ENCODE data around the gene CFDP1. TPM values are rescaled to one million over a fixed set of nuclear protein-coding genes. Genes with fewer than 3 reads are reported as not detected.

CFDP1 gene
- total RNA-seq, 4 donors from 2014 or later, result 36.7 to 81.4 (median 48.2) TPM

DNA sequence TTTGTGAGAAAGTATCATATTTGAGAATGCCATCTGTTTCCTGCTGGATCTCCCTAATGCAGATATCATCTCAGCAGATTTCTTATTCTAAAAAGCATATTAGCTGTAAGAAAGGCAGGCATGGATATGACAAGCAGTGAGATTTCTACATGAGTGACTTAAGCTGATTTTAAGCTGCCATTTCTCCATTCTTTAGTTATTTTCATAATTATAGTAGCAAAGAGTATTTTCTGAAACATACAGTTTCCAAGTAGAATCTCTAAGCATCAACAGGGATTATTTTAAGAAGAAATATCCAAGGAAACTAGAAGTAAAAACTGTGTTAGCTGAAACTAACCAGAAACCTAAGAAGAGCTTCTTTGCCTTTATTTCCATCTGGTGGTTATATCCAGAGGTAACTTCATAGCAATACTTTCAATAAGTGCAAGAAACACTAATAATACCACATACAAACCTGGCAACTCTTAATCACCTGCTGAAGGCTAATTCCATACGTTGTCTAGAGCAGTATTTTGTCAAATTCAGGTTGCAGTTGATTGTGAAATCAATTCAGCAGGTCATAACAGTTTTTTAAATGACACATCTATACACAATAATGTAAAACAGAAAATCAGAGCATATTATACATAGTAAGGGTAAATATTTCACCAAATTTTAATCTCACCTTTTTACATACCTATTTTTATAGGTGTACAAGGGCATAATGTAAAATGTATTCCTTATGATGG lies 42.2 kb downstream of the CFDP1 start:
- 73% methylated on average over 1 of the region's 1 CpG for WGBS
- Histone ChIP-seq H3K27ac (no peak overlapping the region), H3K27me3 (no peaks in the 10 kb centered on the region), H3K4me1 (no peaks in the 10 kb centered on the region), H3K9me3 (no peaks in the 10 kb centered on the region), H3K4me3 (no peak overlapping the region), H3K36me3 (peaks cover 33% of the 10 kb centered on the region)
- DNase-seq (ENCODE audit: low spot score in 2 of 2), result no peak
- no peak for TF ChIP-seq POLR2AphosphoS5 (IDR thresholded peaks at IDR 0.05)
- no peak for TF ChIP-seq CTCF (IDR thresholded peaks at IDR 0.05)
- TF ChIP-seq EP300 (IDR thresholded peaks at IDR 0.05), result no peak
- no peak for TF ChIP-seq POLR2A (IDR thresholded peaks at IDR 0.05)

DNA sequence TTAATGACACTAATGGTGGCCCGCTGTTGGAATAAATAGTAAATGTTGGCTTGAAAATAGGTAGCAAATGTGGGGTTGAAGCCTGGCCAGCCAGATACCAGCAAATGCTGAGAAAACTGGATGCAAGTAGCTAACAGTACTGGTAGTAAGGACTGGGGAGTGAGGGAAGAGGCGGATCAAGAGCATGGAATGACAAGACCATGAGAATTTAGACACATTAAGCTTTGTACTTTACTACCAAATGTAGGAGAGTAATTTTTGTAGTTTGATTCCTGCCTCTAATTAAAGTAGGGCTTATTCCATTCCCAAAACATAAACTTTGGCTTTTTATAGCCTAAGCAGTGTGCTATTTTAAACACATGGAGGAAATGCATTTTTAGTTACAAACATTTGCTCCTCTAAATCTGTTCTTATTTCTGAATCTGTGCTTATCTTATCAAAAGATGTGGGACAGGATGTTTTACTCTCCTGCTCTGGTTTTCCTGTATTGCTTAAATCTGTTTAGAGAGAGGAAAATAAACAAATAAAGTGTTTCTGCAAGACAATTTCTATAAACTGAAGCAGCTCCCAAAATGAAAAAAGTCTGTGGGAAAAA lies 44.1 kb downstream of the CFDP1 start:
- TF ChIP-seq POLR2A (IDR thresholded peaks at IDR 0.05), result no peak
- no peak for TF ChIP-seq POLR2AphosphoS5 (IDR thresholded peaks at IDR 0.05)
- TF ChIP-seq CTCF (IDR thresholded peaks at IDR 0.05), result no peak
- TF ChIP-seq EP300 (IDR thresholded peaks at IDR 0.05), result no peak
- no peak for DNase-seq (ENCODE audit: low spot score in 2 of 2)
- Histone ChIP-seq H3K27me3 (no peaks in the 10 kb centered on the region), H3K9me3 (no peaks in the 10 kb centered on the region), H3K27ac (no peak overlapping the region), H3K4me1 (no peaks in the 10 kb centered on the region), H3K4me3 (no peak overlapping the region), H3K36me3 (peaks cover 29% of the 10 kb centered on the region)
- WGBS, result 91% methylated on average over 2 of the region's 2 CpGs

DNA sequence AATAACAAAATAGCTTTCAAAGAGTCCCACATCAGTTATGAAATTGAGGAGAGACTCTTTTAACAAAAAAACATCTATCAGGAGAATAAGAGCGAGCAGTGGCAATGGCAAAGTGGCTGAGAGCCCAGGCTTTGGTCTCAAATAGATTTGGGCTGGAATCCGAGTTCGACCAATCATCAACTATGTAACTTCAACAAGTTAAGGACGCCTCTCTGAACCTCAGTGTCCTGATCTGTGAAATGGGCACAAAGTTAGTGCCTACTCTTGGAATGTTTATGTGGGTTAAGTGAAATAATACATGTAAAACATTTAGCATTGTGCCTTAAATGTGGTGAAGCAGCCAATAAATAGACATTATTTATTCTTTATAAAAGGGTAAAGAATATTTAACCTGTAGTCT lies 45.4 kb downstream of the CFDP1 start:
- no peaks in the 10 kb centered on the region for H3K4me1 ChIP-seq
- 72% methylated on average over 4 of the region's 4 CpGs for WGBS
- DNase-seq (ENCODE audit: low spot score in 2 of 2), result no peak
- no peak overlapping the region for H3K27ac ChIP-seq
- H3K9me3 ChIP-seq, result no peaks in the 10 kb centered on the region
- TF ChIP-seq POLR2AphosphoS5 (IDR thresholded peaks at IDR 0.05) (no peak), POLR2A (IDR thresholded peaks at IDR 0.05) (no peak), EP300 (IDR thresholded peaks at IDR 0.05) (no peak), CTCF (IDR thresholded peaks at IDR 0.05) (no peak)
- no peaks in the 10 kb centered on the region for H3K27me3 ChIP-seq
- H3K4me3 ChIP-seq, result no peak overlapping the region
- H3K36me3 ChIP-seq, result peaks cover 24% of the 10 kb centered on the region

GRCh38 chr16:75385507-75386152 lies 47.7 kb downstream of the CFDP1 start:
- H3K36me3 ChIP-seq, result peaks cover 13% of the 10 kb centered on the region
- no peak overlapping the region for H3K4me3 ChIP-seq
- no peaks in the 10 kb centered on the region for H3K9me3 ChIP-seq
- DNase-seq (ENCODE audit: low spot score in 2 of 2), result no peak
- 28% methylated on average over 5 of the region's 5 CpGs for WGBS
- TF ChIP-seq EP300 (IDR thresholded peaks at IDR 0.05) (no peak), CTCF (IDR thresholded peaks at IDR 0.05) (peak; percentile 54 to 75)
- no peaks in the 10 kb centered on the region for H3K27me3 ChIP-seq
- H3K27ac ChIP-seq, result no peak overlapping the region
- H3K4me1 ChIP-seq, result peaks cover 15% of the 10 kb centered on the region

DNA sequence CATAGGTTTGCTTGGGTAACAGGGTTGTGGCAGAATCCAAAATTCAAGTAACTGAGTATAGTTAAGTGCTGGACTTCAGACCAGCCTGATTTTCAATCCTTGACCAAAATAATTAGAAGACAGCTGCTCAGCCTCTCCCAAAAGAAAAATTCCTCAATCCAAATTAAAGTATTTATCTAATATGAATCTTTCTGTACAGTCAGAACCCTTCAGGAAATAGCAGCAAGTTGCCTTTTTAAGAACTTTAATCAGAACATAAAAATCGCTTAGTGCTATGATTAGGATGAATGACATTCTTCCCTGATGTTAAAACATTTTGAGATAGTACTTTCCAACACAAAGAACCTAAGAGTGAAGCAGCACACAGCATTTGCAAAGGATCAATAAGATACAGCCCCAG lies 50.2 kb downstream of the CFDP1 start:
- no peak overlapping the region for H3K4me3 ChIP-seq
- no peaks in the 10 kb centered on the region for H3K9me3 ChIP-seq
- 68% methylated on average over 1 of the region's 1 CpG for WGBS
- peaks cover 8% of the 10 kb centered on the region for H3K36me3 ChIP-seq
- TF ChIP-seq POLR2A (IDR thresholded peaks at IDR 0.05) (no peak), EP300 (IDR thresholded peaks at IDR 0.05) (no peak), CTCF (IDR thresholded peaks at IDR 0.05) (no peak), POLR2AphosphoS5 (IDR thresholded peaks at IDR 0.05) (no peak)
- no peak for DNase-seq (ENCODE audit: low spot score in 2 of 2)
- H3K27me3 ChIP-seq, result no peaks in the 10 kb centered on the region
- no peak overlapping the region for H3K27ac ChIP-seq
- H3K4me1 ChIP-seq, result peaks cover 38% of the 10 kb centered on the region

All from suprapubic skin (tissue), 4 donors.